Activated T-cell treated with anti-CD3 and anti-CD28 coated beads for 48 hours (primary cell): ENCODE data around the gene ADCY10.
"Not testable (repeated sequence)": the region's sequence is repeated elsewhere in the genome, so short reads cannot be mapped to it uniquely, and the experiment has no call there.

ENCODE experiments used
- DNase-seq: peaks from one replicate; pipeline ENCODE4 v3.0.0-alpha.2; 2020; ENCODE audit warnings: low read depth

Gene ADCY10

GRCh38 chr1:167849666-167850065 lies 64.3 kb downstream of the ADCY10 start:
- DNase-seq: no peak

GRCh38 chr1:167842872-167843271 lies 71.1 kb downstream of the ADCY10 start:
- no peak for DNase-seq

GRCh38 chr1:167841530-167841929 lies 72.4 kb downstream of the ADCY10 start:
- DNase-seq: no peak

GRCh38 chr1:167839009-167839408 lies 74.9 kb downstream of the ADCY10 start:
- DNase-seq: no peak

GRCh38 chr1:167837326-167837725 lies 76.6 kb downstream of the ADCY10 start:
- no peak for DNase-seq

- DNase-seq: no peak
Measured at GRCh38 chr1:167836197-167836596, 77.7 kb downstream of the ADCY10 start.

- no peak for DNase-seq
Measured at GRCh38 chr1:167833904-167834303, 80.0 kb downstream of the ADCY10 start.

- DNase-seq: no peak
Measured at GRCh38 chr1:167832693-167833092, 81.2 kb downstream of the ADCY10 start.

GRCh38 chr1:167830668-167831067 lies 83.3 kb downstream of the ADCY10 start:
- not testable (repeated sequence) for DNase-seq

GRCh38 chr1:167829868-167830267 lies 84.1 kb downstream of the ADCY10 start:
- DNase-seq: no peak

GRCh38 chr1:167826127-167826526 lies 87.8 kb downstream of the ADCY10 start:
- DNase-seq: no peak

GRCh38 chr1:167825419-167826079 lies 88.4 kb downstream of the ADCY10 start:
- DNase-seq: no peak

GRCh38 chr1:167824163-167824794 lies 89.7 kb downstream of the ADCY10 start:
- no peak for DNase-seq

GRCh38 chr1:167821969-167822685 lies 91.8 kb downstream of the ADCY10 start:
- no peak for DNase-seq

- no peak for DNase-seq
Measured at GRCh38 chr1:167821356-167821685, 92.6 kb downstream of the ADCY10 start.

- no peak for DNase-seq
Measured at GRCh38 chr1:167820684-167821355, 93.1 kb downstream of the ADCY10 start.

GRCh38 chr1:167819849-167820683 lies 93.9 kb downstream of the ADCY10 start:
- DNase-seq: peak; percentile 43

GRCh38 chr1:167815650-167816049 lies 98.3 kb downstream of the ADCY10 start:
- no peak for DNase-seq

GRCh38 chr1:167812972-167813371 lies 101.0 kb downstream of the ADCY10 start:
- no peak for DNase-seq

- DNase-seq: no peak
Measured at GRCh38 chr1:167808690-167809089, 105.2 kb downstream of the ADCY10 start.

- DNase-seq: no peak
Measured at GRCh38 chr1:167808104-167808503, 105.8 kb downstream of the ADCY10 start.

- not testable (repeated sequence) for DNase-seq
Measured at GRCh38 chr1:167806676-167807075, 107.3 kb downstream of the ADCY10 start.
